B cell (primary cell): ENCODE measurements around the gene MKRN2. TPM values are rescaled to one million over a fixed set of nuclear protein-coding genes. Genes with fewer than 3 reads are reported as not detected.

Experiments used
- ATAC-seq: fragments of 200-7000 bp; cut with Tn5 transposase; one replicate; pipeline ENCODE4 v1.10.0; 2021; ENCODE audit warnings: low read depth, mild to moderate bottlenecking, moderate number of reproducible peaks, moderate library complexity
- CTCF ChIA-PET: fragments of 350-600 bp; sonication (Branson Sonifier 250); formaldehyde crosslinking; loops from one replicate; lab custom pipeline; 2021; ENCODE audit warnings: antibody characterized with exemption, inconsistent platforms; lab: Charles Lee
- POLR2A ChIA-PET: fragments of 350-600 bp; sonication (Branson Sonifier 250); formaldehyde crosslinking; loops from one replicate; lab custom pipeline; 2021; ENCODE audit warnings: antibody characterized with exemption; lab: Charles Lee
- DNase-seq: peaks from one replicate; pipeline ENCODE4 v3.0.0; 2013
- H2AFZ ChIP-seq: 2 replicates; pipeline ENCODE4 v1.6.1; 2012; ENCODE audit warnings: mild to moderate bottlenecking, low read depth, low read length; ENCODE audit not compliant: insufficient read depth, poor library complexity, severe bottlenecking
- H3K27ac ChIP-seq, 2 donors: 1 replicate in 1 of 2; 2 replicates in 1 of 2; pipeline ENCODE4 v1.5.1; 2012 to 2013; ENCODE audit warnings: low read length in 2 of 2, mild to moderate bottlenecking in 2 of 2, moderate library complexity in 1 of 2
- H3K27me3 ChIP-seq, 4 experiments: fragments of 200-600 bp in 1 of 4; sonication (generic) in 1 of 4; replicated peaks in 1 of 4; 1 replicate in 2 of 4; 2 replicates in 2 of 4; pipeline versions ENCODE4 v1.6.1 to v1.7.0; 2013 to 2016; ENCODE audit warnings: low read length in 3 of 4, mild to moderate bottlenecking in 2 of 4, mixed read lengths in 1 of 4, moderate library complexity in 1 of 4; ENCODE audit not compliant: insufficient read depth in 4 of 4, control insufficient read depth in 3 of 4; ENCODE audit errors: control extremely low read depth in 1 of 4
- H3K36me3 ChIP-seq, 2 experiments: replicated peaks in 1 of 2; 1 replicate in 1 of 2; 2 replicates in 1 of 2; pipeline versions ENCODE4 v1.6.1 to v1.7.1; 2013; ENCODE audit warnings: low read length in 1 of 2; ENCODE audit not compliant: insufficient read depth in 2 of 2, control insufficient read depth in 1 of 2; ENCODE audit errors: control extremely low read depth in 1 of 2, extremely low read depth in 1 of 2
- H3K4me1 ChIP-seq, 2 donors: fragments of 200-600 bp in 1 of 2; sonication (generic) in 1 of 2; 1 replicate in 1 of 2; 2 replicates in 1 of 2; pipeline versions ENCODE4 v1.5.1 to v1.6.1; 2013 to 2017; ENCODE audit warnings: low read length in 2 of 2; ENCODE audit not compliant: control insufficient read depth in 2 of 2, insufficient read depth in 2 of 2
- H3K4me2 ChIP-seq: replicated peaks from 2 replicates; pipeline ENCODE3; 2012; ENCODE audit warnings: mild to moderate bottlenecking, low read depth, low read length; ENCODE audit not compliant: poor library complexity, severe bottlenecking
- H3K4me3 ChIP-seq, 5 experiments: fragments of 200-600 bp in 1 of 5; sonication (generic) in 1 of 5; 1 replicate in 3 of 5; 2 replicates in 2 of 5; pipeline versions ENCODE4 v1.5.1 to v1.7.0; 2011 to 2016; ENCODE audit warnings: low read length in 4 of 5, mild to moderate bottlenecking in 4 of 5, low read depth in 2 of 5, control low read depth in 1 of 5, moderate library complexity in 1 of 5; ENCODE audit not compliant: insufficient read depth in 1 of 5; ENCODE audit errors: control extremely low read depth in 1 of 5, extremely low read depth in 1 of 5
- H3K79me2 ChIP-seq: fragments of 200-600 bp; sonication (generic); one replicate; pipeline ENCODE4 v1.6.0; 2016; ENCODE audit warnings: low read length; ENCODE audit not compliant: control insufficient read depth, insufficient read depth
- H3K9ac ChIP-seq: fragments of 200-600 bp; sonication (generic); 2 replicates; pipeline ENCODE4 v1.6.1; 2017; ENCODE audit warnings: mild to moderate bottlenecking, low read length, moderate library complexity
- H3K9me3 ChIP-seq, 3 donors: one replicate each; pipeline versions ENCODE4 v1.6.1 to v1.7.1; 2013; ENCODE audit warnings: low read length in 2 of 3; ENCODE audit not compliant: control insufficient read depth in 2 of 3, insufficient read depth in 1 of 3; ENCODE audit errors: control extremely low read depth in 1 of 3
- H4K20me1 ChIP-seq: 2 replicates; pipeline ENCODE4 v1.6.0; 2012; ENCODE audit warnings: mild to moderate bottlenecking, low read length; ENCODE audit not compliant: insufficient read depth, control insufficient read depth, poor library complexity, severe bottlenecking
- H3K27ac Mint-ChIP-seq: one replicate; pipeline ENCODE4 v1.8.0; 2021; ENCODE audit warnings: mixed read lengths
- H3K27me3 Mint-ChIP-seq: one replicate; pipeline ENCODE4 v1.8.0; 2021; ENCODE audit warnings: mixed read lengths
- H3K4me1 Mint-ChIP-seq: one replicate; pipeline ENCODE4 v1.8.0; 2021; ENCODE audit warnings: mixed read lengths
- H3K4me3 Mint-ChIP-seq: one replicate; pipeline ENCODE4 v1.8.0; 2021; ENCODE audit warnings: mixed read lengths
- H3K9me3 Mint-ChIP-seq: one replicate; pipeline ENCODE4 v1.8.0; 2022; ENCODE audit warnings: mixed read lengths; ENCODE audit not compliant: insufficient read depth
- EZH2 ChIP-seq: IDR thresholded peaks from 2 replicates; pipeline ENCODE4 v1.6.1; 2012; ENCODE audit warnings: borderline replicate concordance, low read depth, mild to moderate bottlenecking, moderate library complexity, low read length; ENCODE audit not compliant: insufficient read depth, poor library complexity, severe bottlenecking
- WGBS: methylation state at CpG from one replicate; pipeline ENCODE4 v1.1.5; 2013; ENCODE audit warnings: missing lambda C conversion rate; ENCODE audit not compliant: insufficient coverage; 5-methylcytosine and 5-hydroxymethylcytosine counted together
- intact Hi-C: fragments of 100-400 bp; cut with micrococcal nuclease; formaldehyde crosslinking; loops from one replicate; pipeline ENCODE4 v1.10.0; 2022
- polyA plus RNA-seq: library from polyadenylated mRNA; depleted of rRNA; stranded (reverse); fragments of >200 nt; gene quantifications from 2 replicates; pipeline ENCODE4 v1.2.3, GENCODE V29; 2012
- total RNA-seq, 2 donors: library from RNA; stranded (reverse); fragments of 120-200 nt in 1 of 2; gene quantifications; 1 replicate in 1 of 2; 2 replicates in 1 of 2; pipeline versions ENCODE4 v1.2.3 to v1.2.4, GENCODE V29; 2013 to 2022
- TF ChIP-seq, protein P1 (sequence below): fragments of 200-600 bp; IDR thresholded peaks from one replicate; pipeline ENCODE4 v1.8.0; 2022; ENCODE audit warnings: antibody characterized with exemption, mild to moderate bottlenecking

The MKRN2 gene
- total and polyA plus RNA-seq, 2 donors (not counting 1 experiment from before 2014, with no cell fraction given): 21.5 to 25.9 TPM

DNA sequence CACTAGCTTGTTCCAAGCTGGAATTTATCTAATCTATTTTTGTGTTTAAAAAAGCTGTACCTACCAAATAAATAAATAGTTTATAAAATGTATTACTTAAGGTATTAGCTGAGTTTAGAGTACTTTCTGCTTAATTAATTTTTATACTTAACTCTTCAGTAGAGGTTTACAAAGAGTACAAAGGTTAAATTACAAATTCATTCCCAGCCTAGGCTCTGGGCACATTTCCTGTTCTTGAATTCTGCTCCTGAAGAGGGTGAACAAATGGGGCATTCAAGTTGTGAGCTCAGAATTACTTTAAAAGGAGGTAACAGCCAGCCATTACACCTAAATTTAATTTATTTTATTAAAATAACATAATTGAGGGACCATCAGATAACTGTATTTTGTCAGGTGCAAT, 26.4 kb downstream of the MKRN2 start:
- ChIA-PET CTCF (interaction anchor here (1.5 to 1.6 kb wide), 2 partner anchors 18 to 448 kb away, joined by 3 read pairs; no protein-coding TSS in a partner anchor), POLR2A (no interaction called here)
- intact Hi-C loops: loop anchor here (2.0 kb wide), 1 partner anchor 20 kb away; no protein-coding TSS in a partner anchor
- H3K79me2 ChIP-seq: no peaks in the 10 kb centered on the region
- TF ChIP-seq, protein P1, sequence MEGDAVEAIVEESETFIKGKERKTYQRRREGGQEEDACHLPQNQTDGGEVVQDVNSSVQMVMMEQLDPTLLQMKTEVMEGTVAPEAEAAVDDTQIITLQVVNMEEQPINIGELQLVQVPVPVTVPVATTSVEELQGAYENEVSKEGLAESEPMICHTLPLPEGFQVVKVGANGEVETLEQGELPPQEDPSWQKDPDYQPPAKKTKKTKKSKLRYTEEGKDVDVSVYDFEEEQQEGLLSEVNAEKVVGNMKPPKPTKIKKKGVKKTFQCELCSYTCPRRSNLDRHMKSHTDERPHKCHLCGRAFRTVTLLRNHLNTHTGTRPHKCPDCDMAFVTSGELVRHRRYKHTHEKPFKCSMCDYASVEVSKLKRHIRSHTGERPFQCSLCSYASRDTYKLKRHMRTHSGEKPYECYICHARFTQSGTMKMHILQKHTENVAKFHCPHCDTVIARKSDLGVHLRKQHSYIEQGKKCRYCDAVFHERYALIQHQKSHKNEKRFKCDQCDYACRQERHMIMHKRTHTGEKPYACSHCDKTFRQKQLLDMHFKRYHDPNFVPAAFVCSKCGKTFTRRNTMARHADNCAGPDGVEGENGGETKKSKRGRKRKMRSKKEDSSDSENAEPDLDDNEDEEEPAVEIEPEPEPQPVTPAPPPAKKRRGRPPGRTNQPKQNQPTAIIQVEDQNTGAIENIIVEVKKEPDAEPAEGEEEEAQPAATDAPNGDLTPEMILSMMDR: no peak
- no peak for TF ChIP-seq EZH2
- H3K4me3 ChIP-seq: no peak overlapping the region
- no peak overlapping the region for H3K4me2 ChIP-seq
- H3K27ac ChIP-seq: no peak overlapping the region
- DNase-seq (no peak), ATAC-seq (no peak)
- H3K9me3 ChIP-seq: no peaks in the 10 kb centered on the region
- peaks cover 3 to 6% of the 10 kb centered on the region in 2 donors for H3K4me1 ChIP-seq
- no peak overlapping the region for H3K27ac Mint-ChIP-seq
- H3K36me3 ChIP-seq: peaks cover 7 to 84% of the 10 kb centered on the region in 2 experiments
- H3K9me3 Mint-ChIP-seq: no peaks in the 10 kb centered on the region
- H3K9ac ChIP-seq: no peak overlapping the region
- H3K4me1 Mint-ChIP-seq: peaks cover 13% of the 10 kb centered on the region
- no peaks in the 10 kb centered on the region for H3K27me3 ChIP-seq
- no peaks in the 10 kb centered on the region for H3K27me3 Mint-ChIP-seq
- H4K20me1 ChIP-seq: no peaks in the 10 kb centered on the region
- H2AFZ ChIP-seq: no peak overlapping the region
- no peak overlapping the region for H3K4me3 Mint-ChIP-seq

DNA sequence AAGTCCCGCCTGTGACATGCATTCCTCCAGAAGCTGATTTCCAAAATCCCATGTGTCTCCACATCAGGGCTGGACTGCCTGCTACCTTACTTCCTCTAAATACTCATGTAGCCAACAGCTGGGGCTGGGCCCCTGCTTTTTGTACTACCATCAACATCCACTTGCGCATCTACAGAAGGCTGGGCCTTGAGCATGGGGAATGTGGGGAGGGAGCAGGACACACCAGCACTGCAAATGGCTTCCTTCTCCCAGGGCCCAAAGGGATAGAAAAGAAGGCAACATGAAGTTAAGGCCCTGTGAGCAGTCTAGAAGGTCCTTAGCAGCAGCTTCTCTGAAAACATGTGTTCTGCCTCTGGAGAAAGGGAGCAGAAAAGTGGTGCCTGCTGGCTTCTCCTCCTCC, 27.2 kb downstream of the MKRN2 start:
- Histone ChIP-seq H3K9ac (no peak overlapping the region), H2AFZ (no peak overlapping the region), H3K4me2 (no peak overlapping the region), H3K4me1 (peaks cover 3 to 5% of the 10 kb centered on the region in 2 donors), H4K20me1 (no peaks in the 10 kb centered on the region), H3K9me3 (no peaks in the 10 kb centered on the region), H3K36me3 (peaks cover 7 to 86% of the 10 kb centered on the region in 2 experiments), H3K4me3 (no peak overlapping the region), H3K27ac (no peak overlapping the region), H3K79me2 (no peaks in the 10 kb centered on the region), H3K27me3 (no peaks in the 10 kb centered on the region)
- intact Hi-C loops: no loop called here
- no peak for DNase-seq
- Mint-ChIP-seq H3K4me3 (no peak overlapping the region), H3K27me3 (no peaks in the 10 kb centered on the region), H3K27ac (no peak overlapping the region), H3K9me3 (no peaks in the 10 kb centered on the region), H3K4me1 (peaks cover 13% of the 10 kb centered on the region)
- ATAC-seq: no peak
- ChIA-PET POLR2A (no interaction called here), CTCF (interaction anchor here (1.5 to 1.6 kb wide), 2 partner anchors 17 to 449 kb away, joined by 3 read pairs; no protein-coding TSS in a partner anchor)
- no peak for TF ChIP-seq EZH2
- TF ChIP-seq, protein P1: no peak
- WGBS: no CpG with 5 or more reads among the region's 2 CpGs
